Smooth muscle cell (in vitro differentiated cells): ENCODE results near the gene NRCAM. TPM values are rescaled to one million over a fixed set of nuclear protein-coding genes. Genes with fewer than 3 reads are reported as not detected.

Source experiments
- DNase-seq: peaks from one replicate; lab custom pipeline; 2025; ENCODE audit not compliant: unreplicated experiment; lab: John Stamatoyannopoulos, UW
- H2AFZ ChIP-seq: fragments of 200-600 bp; sonication (generic); 2 replicates; pipeline ENCODE4 v1.6.0; 2016; ENCODE audit warnings: antibody characterized with exemption, low read depth, mild to moderate bottlenecking
- H3F3A ChIP-seq: fragments of 200-600 bp; sonication (generic); 2 replicates; pipeline ENCODE4 v1.6.0; 2017; ENCODE audit warnings: antibody characterized with exemption, low read depth
- H3K27ac ChIP-seq: fragments of 200-600 bp; sonication (generic); 2 replicates; pipeline ENCODE4 v1.5.1; 2016; ENCODE audit warnings: low read depth, mild to moderate bottlenecking
- H3K27me3 ChIP-seq: fragments of 200-600 bp; sonication (generic); 2 replicates; pipeline ENCODE4 v1.6.1; 2016; ENCODE audit warnings: low read depth, mild to moderate bottlenecking
- H3K36me3 ChIP-seq: fragments of 200-600 bp; sonication (generic); 2 replicates; pipeline ENCODE4 v1.5.1; 2016; ENCODE audit warnings: low read depth
- H3K4me1 ChIP-seq: fragments of 200-600 bp; sonication (generic); 2 replicates; pipeline ENCODE4 v1.5.1; 2016; ENCODE audit warnings: low read depth
- H3K4me2 ChIP-seq: fragments of 200-600 bp; sonication (generic); 2 replicates; pipeline ENCODE4 v1.6.0; 2016; ENCODE audit warnings: mild to moderate bottlenecking
- H3K4me3 ChIP-seq: fragments of 200-600 bp; sonication (generic); 2 replicates; pipeline ENCODE4 v1.5.1; 2016; ENCODE audit warnings: mild to moderate bottlenecking
- H3K79me2 ChIP-seq: fragments of 200-600 bp; sonication (generic); 2 replicates; pipeline ENCODE4 v1.6.0; 2016; ENCODE audit warnings: low read depth, mild to moderate bottlenecking
- H3K9ac ChIP-seq: fragments of 200-600 bp; sonication (generic); 2 replicates; pipeline ENCODE4 v1.6.0; 2016; ENCODE audit warnings: low read depth
- H3K9me3 ChIP-seq: fragments of 200-600 bp; sonication (generic); replicated peaks from 2 replicates; pipeline ENCODE4 v1.5.1; 2016; ENCODE audit warnings: low read depth
- H4K20me1 ChIP-seq: fragments of 200-600 bp; sonication (generic); 2 replicates; pipeline ENCODE4 v1.6.0; 2016; ENCODE audit warnings: low read depth
- WGBS: methylation state at CpG from one replicate; pipeline ENCODE4 v1.1.7; 2016; ENCODE audit warnings: low lambda C conversion rate; 5-methylcytosine and 5-hydroxymethylcytosine counted together
- polyA plus RNA-seq: library from polyadenylated mRNA; unstranded; fragments of >200 nt; fragmentation: Nextera tagmentation; extraction: Ambion mirVana; gene quantifications from 2 replicates; pipeline ENCODE4 v1.2.1, GENCODE V29; 2016
- total RNA-seq: library from RNA; depleted of rRNA; stranded (reverse); fragments of >200 nt; gene quantifications from 2 replicates; pipeline ENCODE4 v1.2.3, GENCODE V29; 2014
- TF ChIP-seq, protein P1 (sequence below): fragments of 200-600 bp; sonication (generic); IDR thresholded peaks from 2 replicates; pipeline ENCODE4 v1.5.1; 2017; ENCODE audit warnings: borderline replicate concordance, mild to moderate bottlenecking, antibody characterized with exemption; ENCODE audit not compliant: insufficient read depth, poor library complexity, severe bottlenecking

NRCAM gene
- total and polyA plus RNA-seq, 2 experiments from 2014 or later = 0.49 TPM; not detected in 1

- Histone ChIP-seq H3K27ac (no peak overlapping the region), H3K9me3 (no peaks in the 10 kb centered on the region), H3K4me1 (no peaks in the 10 kb centered on the region), H4K20me1 (no peaks in the 10 kb centered on the region), H3K79me2 (no peaks in the 10 kb centered on the region), H3K4me3 (no peak overlapping the region), H3K9ac (no peak overlapping the region), H2AFZ (no peak overlapping the region), H3K27me3 (no peaks in the 10 kb centered on the region), H3F3A (no peaks in the 10 kb centered on the region), H3K4me2 (no peak overlapping the region), H3K36me3 (no peaks in the 10 kb centered on the region)
- DNase-seq = no peak
- 77% methylated on average over 3 of the region's 3 CpGs for WGBS
- TF ChIP-seq, protein P1, sequence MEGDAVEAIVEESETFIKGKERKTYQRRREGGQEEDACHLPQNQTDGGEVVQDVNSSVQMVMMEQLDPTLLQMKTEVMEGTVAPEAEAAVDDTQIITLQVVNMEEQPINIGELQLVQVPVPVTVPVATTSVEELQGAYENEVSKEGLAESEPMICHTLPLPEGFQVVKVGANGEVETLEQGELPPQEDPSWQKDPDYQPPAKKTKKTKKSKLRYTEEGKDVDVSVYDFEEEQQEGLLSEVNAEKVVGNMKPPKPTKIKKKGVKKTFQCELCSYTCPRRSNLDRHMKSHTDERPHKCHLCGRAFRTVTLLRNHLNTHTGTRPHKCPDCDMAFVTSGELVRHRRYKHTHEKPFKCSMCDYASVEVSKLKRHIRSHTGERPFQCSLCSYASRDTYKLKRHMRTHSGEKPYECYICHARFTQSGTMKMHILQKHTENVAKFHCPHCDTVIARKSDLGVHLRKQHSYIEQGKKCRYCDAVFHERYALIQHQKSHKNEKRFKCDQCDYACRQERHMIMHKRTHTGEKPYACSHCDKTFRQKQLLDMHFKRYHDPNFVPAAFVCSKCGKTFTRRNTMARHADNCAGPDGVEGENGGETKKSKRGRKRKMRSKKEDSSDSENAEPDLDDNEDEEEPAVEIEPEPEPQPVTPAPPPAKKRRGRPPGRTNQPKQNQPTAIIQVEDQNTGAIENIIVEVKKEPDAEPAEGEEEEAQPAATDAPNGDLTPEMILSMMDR = no peak
Measured at GRCh38 chr7:108120196-108120595, 336.0 kb downstream of the NRCAM start.

GRCh38 chr7:108118959-108119358 lies 337.3 kb downstream of the NRCAM start:
- no peak overlapping the region for H3K9ac ChIP-seq
- TF ChIP-seq, protein P1 = peak; percentile 15
- no peak overlapping the region for H3K4me2 ChIP-seq
- no peaks in the 10 kb centered on the region for H3K4me1 ChIP-seq
- no peaks in the 10 kb centered on the region for H3K27me3 ChIP-seq
- DNase-seq = no peak
- no peak overlapping the region for H3K4me3 ChIP-seq
- no peak overlapping the region for H2AFZ ChIP-seq
- no peaks in the 10 kb centered on the region for H3F3A ChIP-seq
- H3K36me3 ChIP-seq = no peaks in the 10 kb centered on the region
- no peaks in the 10 kb centered on the region for H3K79me2 ChIP-seq
- no peak overlapping the region for H3K27ac ChIP-seq
- H3K9me3 ChIP-seq = no peaks in the 10 kb centered on the region
- 81% methylated on average over 2 of the region's 2 CpGs for WGBS
- H4K20me1 ChIP-seq = no peaks in the 10 kb centered on the region

DNA sequence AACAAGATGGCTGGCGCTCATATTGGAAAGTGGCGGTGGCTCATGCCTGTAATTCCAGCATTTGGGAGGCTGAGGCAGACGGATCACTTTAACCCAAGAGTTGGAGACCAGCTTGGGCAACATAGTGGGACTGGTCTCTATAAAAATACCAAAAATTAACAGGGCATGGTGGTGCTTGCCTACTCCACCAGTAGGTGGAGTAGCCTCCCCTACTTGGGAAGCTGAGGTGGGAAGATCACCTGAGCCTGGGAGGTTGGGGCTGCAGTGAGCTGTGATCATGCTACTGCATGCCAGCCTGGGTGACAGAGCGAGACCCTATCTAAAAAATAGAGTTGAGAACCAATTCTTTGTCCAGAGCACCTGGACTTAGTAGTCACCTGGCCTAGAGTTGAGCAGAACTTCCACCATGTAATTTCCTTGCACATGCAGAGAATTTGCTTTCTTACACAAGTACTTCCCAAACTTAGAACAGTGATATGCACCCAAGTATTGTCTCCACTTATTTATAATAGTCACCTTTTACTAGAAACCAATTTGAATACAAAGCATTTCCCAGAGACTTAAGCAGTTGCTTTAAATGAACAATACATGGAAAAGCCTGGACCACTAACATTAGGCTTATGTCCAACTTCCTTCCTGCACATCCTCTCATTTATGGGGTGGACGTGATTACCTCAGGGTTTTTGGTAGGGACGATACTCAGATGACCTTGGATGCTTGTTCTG lies 342.0 kb downstream of the NRCAM start:
- no peak for DNase-seq
- H3K9ac ChIP-seq = no peak overlapping the region
- TF ChIP-seq, protein P1 = peak; percentile 39
- 67% methylated on average over 6 of the region's 6 CpGs for WGBS
- no peaks in the 10 kb centered on the region for H3K4me1 ChIP-seq
- no peaks in the 10 kb centered on the region for H3K9me3 ChIP-seq
- no peak overlapping the region for H3K4me2 ChIP-seq
- H4K20me1 ChIP-seq = no peaks in the 10 kb centered on the region
- H3K27me3 ChIP-seq = no peaks in the 10 kb centered on the region
- H3K4me3 ChIP-seq = no peak overlapping the region
- H3K36me3 ChIP-seq = no peaks in the 10 kb centered on the region
- no peak overlapping the region for H2AFZ ChIP-seq
- H3F3A ChIP-seq = no peaks in the 10 kb centered on the region
- H3K27ac ChIP-seq = no peak overlapping the region
- no peaks in the 10 kb centered on the region for H3K79me2 ChIP-seq

- Histone ChIP-seq H3K9ac (no peak overlapping the region), H4K20me1 (no peaks in the 10 kb centered on the region), H3K4me1 (no peaks in the 10 kb centered on the region), H3K27ac (no peak overlapping the region), H3K4me2 (no peak overlapping the region), H3K79me2 (no peaks in the 10 kb centered on the region), H3K27me3 (no peaks in the 10 kb centered on the region), H3K9me3 (no peaks in the 10 kb centered on the region), H3K4me3 (no peak overlapping the region), H3K36me3 (no peaks in the 10 kb centered on the region), H2AFZ (no peak overlapping the region), H3F3A (no peaks in the 10 kb centered on the region)
- WGBS = 93% methylated on average over 2 of the region's 2 CpGs
- TF ChIP-seq, protein P1 = no peak
- DNase-seq = no peak
Measured at GRCh38 chr7:108112683-108113082, 343.6 kb downstream of the NRCAM start.
